ENCODE data around the gene JMJD8.

DNA sequence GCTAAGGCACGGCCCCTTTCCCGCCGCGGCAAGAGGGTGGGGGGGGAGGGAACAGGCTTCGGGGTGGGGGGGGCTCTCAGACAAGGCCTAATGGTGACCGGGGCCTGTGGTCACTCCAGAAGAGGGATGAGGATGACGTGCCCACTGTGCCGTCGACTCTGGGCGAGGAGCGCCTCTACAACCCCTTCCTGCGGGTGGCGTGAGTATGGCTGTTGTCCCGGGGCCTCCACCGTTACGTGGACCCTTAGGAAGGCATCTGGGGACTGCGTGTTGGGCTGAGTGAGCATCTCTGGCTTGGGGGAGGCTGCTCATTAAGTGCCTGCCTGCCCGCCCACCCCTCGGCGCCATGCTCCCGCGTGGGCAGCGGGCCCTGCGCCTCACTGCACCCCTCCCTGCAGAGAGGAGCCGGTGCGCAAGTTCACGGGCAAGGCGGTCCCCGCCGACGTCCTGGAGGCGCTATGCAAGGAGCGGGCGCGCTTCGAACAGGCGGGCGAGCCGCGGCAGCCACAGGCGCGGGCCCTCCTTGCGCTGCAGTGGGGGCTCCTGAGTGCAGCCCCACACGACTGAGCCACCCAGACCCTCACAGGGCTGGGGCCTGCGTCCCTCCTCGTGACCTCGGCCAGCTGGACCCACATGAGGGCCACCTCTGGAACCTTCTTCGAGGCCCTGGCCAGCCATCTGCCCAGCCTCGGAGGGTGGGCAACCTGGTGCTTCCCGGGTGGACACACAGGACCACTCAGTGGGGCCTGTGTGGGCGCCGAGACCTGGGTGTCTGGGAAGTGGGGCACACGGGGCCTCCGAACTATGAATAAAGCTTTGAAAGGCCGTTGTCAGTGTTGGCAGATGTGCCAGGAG, 45.0 kb upstream of the JMJD8 start:
- TF ChIP-seq EZH2phosphoT487 (conservative IDR thresholded peaks at IDR 0.05; ENCODE audit: low read length), result no peak
- TF ChIP-seq, protein P1, sequence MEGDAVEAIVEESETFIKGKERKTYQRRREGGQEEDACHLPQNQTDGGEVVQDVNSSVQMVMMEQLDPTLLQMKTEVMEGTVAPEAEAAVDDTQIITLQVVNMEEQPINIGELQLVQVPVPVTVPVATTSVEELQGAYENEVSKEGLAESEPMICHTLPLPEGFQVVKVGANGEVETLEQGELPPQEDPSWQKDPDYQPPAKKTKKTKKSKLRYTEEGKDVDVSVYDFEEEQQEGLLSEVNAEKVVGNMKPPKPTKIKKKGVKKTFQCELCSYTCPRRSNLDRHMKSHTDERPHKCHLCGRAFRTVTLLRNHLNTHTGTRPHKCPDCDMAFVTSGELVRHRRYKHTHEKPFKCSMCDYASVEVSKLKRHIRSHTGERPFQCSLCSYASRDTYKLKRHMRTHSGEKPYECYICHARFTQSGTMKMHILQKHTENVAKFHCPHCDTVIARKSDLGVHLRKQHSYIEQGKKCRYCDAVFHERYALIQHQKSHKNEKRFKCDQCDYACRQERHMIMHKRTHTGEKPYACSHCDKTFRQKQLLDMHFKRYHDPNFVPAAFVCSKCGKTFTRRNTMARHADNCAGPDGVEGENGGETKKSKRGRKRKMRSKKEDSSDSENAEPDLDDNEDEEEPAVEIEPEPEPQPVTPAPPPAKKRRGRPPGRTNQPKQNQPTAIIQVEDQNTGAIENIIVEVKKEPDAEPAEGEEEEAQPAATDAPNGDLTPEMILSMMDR (IDR thresholded peaks at IDR 0.05; ENCODE audit: insufficient read depth, low read length, poor library complexity, severe bottlenecking), result no peak

Data from SU-DHL-6 (cell line).